HG03045 (cell line): ENCODE results near the gene LINC00237.

Experiments
- ATAC-seq: cut with Tn5 transposase; IDR thresholded peaks from one replicate; pipeline ENCODE4 v1.9.1; 2021; ENCODE audit warnings: mild to moderate bottlenecking, moderate library complexity; ENCODE audit not compliant: unreplicated experiment

LINC00237 gene

DNA sequence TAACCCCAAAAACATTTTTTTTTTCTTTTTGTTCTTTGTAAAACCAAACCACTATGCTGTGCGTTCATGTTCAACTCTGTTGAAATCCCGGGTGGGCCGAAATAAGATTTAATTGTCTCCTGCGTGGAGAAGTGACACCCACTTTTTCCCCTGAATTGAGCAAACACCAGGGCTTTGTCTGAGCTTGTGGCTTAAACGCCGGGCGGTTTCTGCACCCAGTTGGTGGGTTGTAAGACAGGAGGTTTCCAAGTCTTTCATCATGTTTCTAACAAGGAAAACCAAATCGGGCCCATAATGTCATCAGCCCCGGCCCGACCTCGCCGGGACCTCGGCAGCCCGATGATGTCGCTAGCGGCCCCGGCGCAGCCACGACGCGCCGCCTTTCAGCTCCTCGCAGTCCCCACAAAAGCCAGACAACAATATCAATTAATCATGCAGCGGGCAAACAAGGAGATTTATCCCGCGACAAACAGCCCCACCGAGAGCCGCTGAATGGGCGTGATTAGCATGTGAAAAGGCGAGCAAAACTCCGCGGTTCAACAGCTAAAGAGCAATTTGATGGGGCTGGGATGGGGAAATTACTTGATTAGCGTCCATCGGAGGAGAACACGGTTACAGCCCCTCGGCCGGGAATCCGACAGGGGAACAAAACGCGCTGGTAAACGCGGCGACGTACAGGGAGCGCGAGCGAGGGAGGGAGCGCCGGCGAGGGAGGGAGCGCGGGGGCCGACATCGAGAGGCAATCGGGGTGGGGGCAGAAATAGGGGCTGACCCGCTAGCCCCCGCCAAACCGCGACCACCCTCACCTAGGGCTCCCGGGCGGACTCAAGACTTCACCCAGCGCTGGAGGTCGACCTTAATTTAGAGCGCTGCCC, 5.3 kb downstream of the LINC00237 start:
- no peak for ATAC-seq

DNA sequence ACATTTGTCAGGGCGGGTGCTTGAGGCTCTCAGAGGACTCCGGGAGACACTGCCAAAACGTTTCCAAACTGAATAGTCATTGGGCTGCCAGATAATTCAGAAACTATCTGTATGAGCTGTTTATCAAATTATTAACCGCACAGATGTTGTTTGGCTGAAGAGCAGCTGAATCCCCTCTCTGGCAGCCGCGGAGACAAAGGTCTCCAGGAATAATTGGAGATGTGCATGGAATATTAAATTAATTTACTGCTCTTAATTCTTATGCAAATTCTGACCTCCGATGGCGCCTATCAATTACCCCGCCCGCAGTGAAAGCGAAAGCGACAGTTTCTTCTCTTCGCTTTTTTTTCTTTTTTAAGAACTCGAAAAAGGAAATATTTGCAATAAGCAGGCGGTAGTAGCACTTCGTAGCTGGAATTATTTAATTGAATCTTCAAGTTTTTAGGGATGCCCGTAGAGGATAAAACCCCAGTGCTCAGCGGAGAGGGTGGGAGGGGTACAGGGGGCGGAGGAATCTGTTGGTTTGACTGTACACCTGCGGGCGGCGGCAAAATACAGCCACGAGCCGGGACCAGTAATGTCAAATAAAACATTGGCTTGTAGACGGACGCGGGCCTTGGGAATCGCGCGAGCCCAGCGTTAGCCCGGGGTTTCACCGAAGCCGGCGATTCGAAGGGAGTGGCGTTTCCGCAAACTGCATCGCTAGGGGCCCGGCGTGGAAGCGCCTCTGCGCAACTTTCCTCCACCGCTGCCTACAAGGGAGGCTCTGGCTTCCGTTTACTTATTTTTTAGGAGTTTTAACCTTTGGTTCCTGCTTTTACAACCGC, 6.2 kb downstream of the LINC00237 start:
- peak; percentile 33 for ATAC-seq

- no peak for ATAC-seq
These were observed 9.7 kb downstream of the LINC00237 start for GRCh38 chr20:21096321-21097043.

GRCh38 chr20:21092806-21093205, 13.4 kb downstream of the LINC00237 start:
- no peak for ATAC-seq

DNA sequence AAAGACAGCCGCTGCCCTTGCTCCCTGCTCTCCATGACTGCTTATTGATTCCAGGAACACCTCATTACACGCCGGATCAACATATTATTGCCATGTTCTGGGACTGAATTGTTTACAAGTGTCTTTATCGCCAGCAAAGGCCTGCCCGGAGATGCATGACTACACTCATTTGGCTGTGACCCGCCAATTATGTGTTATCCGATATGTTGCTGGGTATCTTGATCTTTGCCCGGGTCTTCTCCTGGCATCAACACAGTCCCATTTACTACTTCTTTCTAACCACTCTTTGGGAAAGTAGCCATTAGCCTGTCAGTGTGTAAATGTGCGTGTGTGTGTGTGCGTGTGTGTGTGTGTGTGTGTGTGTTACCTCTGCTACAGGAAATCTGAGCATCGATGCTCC, 15.4 kb downstream of the LINC00237 start:
- no peak for ATAC-seq

GRCh38 chr20:21090111-21090618, 16.0 kb downstream of the LINC00237 start:
- no peak for ATAC-seq

- ATAC-seq: no peak
These were observed 16.8 kb downstream of the LINC00237 start for GRCh38 chr20:21089391-21089790.

- ATAC-seq: no peak
These were observed 18.2 kb downstream of the LINC00237 start for GRCh38 chr20:21087862-21088540.

DNA sequence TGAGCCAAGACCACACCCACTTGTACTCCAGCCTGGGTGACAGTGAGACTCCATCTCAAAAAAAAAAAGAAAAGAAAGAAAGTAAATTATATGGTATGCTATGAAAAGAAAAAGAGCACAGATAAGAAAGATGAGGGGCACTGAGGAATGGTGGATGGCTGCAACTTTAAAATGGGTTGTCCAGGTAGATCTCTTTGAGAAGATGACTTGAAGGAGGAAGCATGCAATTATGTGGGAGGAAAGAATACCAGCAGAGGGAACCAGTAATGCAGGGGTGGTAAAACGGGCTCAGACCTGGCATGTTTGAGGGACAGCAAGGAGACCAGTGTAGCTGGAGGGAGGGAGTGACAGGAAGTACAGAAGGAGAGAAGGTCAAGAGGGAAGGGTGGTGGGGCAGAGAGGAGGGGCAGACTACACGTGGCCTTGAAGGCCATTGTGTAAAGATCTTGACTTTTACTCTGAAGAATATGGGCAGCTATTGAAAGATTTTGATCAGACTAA, 22.3 kb downstream of the LINC00237 start:
- no peak for ATAC-seq

GRCh38 chr20:21082584-21082983, 23.6 kb downstream of the LINC00237 start:
- ATAC-seq: no peak

GRCh38 chr20:21077809-21078345, 28.3 kb downstream of the LINC00237 start:
- no peak for ATAC-seq

DNA sequence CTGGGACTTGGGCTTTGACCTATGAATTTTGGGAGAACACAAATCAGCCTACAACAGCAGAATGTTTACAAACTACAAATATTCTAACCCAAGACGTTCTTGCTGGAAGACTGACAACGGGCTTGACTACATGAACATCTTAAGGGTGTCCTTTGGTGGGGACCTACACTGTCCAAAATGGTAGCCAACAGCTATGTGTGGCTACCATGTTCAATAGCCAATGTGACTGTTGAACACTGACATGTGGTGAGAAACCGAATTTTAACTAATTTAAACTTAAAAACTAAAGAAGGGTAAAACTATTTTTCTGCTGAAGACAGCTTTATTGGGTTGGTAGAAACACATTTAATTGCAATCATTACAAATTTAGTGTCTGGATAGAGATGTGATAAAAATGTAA, 30.1 kb downstream of the LINC00237 start:
- ATAC-seq: no peak

DNA sequence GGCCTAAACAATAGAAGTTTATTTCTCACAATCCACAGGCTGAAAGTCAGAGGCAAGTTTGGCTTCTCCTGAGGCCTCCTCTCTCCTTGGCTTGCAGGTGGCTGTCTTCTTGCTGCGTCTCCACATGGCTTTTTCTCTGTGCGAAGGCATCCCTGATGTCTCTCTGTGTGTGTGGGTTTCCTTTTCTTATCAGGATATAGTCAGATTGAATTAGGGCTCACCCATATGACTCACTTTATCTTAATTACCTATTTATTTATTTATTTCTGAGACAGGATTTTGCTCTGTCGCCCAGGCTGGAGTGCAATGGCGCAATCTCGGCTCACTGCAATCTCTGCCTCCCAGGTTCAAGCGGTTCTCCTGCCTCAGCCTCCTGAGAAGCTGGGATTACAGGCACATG, 30.7 kb downstream of the LINC00237 start:
- no peak for ATAC-seq

- ATAC-seq: peak; percentile 95
These were observed 31.4 kb downstream of the LINC00237 start for GRCh38 chr20:21074605-21075336.

DNA sequence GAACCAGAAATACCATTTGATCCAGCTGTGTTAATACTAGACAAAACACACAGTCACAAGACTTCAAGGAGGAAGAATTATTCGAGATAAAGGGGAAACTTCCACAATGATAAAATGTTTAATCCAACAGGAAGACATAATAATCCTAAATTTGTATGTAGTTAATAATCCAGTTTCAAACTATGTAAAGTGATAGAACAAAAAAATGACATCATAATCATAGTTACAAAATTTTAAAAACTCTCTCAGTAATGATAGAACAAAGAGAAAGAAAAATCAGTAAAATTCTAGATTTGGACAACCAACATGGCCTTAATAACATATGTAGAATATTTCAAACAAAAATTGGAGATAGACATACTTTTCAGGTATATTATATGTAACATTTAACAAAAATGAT, 38.9 kb downstream of the LINC00237 start:
- no peak for ATAC-seq

DNA sequence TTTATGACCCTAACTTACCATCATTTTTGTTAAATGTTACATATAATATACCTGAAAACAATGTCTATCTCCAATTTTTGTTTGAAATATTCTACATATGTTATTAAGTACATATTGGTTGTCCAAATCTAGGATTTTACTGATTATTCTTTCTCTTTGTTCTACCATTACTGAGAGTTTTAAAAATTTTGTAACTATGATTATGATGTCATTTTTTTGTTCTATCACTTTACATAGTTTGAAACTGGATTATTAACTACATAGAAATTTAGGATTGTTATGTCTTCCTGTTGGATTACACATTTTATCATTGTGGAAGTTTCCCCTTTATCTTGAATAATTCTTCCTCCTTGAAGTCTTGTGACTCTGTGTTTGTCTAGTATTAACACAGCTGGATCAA, 41.2 kb downstream of the LINC00237 start:
- no peak for ATAC-seq

GRCh38 chr20:21063276-21063675, 42.9 kb downstream of the LINC00237 start:
- no peak for ATAC-seq

DNA sequence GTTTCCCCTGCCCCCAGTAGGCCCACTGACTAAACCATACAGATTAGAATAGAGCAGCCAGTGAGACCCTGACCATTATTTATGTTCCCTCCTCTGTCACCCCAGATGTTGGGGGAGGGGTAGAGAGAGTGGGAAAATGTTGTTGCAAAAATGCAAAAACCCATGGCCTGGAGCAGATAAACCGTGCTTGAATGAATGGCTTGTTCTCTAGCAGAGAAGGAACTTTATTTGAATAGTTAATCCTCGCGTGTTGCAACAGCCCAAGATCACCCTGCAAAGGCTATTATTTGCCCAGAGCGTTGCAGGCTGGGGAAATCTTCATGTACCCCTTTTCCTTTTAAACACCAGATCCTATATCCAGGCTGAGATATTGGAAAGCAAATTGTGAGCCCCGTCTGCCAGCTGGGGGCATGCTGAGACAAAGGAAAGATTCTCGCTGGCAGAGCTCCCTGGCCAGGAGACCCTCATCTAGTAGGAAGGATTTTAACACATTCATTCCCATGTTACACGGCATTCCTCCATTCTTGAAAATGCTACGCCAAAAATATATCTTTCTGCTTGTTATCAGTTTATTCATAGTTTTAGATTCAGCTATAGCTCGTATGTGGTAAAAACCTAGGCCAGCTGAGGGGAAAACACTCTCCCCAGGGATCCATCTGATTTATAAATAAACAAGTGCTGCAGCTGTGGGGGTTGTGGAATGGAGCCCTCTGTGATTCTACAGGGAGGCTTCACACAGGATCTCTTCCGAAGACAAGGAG, 53.0 kb downstream of the LINC00237 start:
- ATAC-seq: no peak

DNA sequence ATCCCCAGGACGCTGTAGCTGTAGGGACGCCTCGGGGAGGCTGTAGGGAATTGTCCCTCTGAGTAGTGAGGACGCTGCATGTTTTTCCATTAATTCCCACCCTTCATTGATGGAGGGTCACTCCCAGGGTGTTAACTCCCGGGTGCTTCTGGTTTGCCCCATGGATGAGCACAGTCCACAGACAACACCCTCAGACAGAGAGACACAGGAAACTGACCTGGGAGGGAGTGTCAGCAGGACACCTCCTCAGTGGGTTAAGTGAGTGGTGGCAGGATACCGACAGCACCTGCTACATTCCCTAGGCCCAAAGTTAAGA, 53.5 kb downstream of the LINC00237 start:
- no peak for ATAC-seq
